HG03064 (cell line): Measurements from ENCODE around the gene RNU2-1.
"Not testable (repeated sequence)": the region's sequence is repeated elsewhere in the genome, so short reads cannot be mapped to it uniquely, and the experiment has no call there.

Experiments used
- ATAC-seq: cut with Tn5 transposase; IDR thresholded peaks from one replicate; pipeline ENCODE4 v1.9.1; 2021; ENCODE audit warnings: low read depth; ENCODE audit not compliant: unreplicated experiment

Gene RNU2-1

GRCh38 chr17:43216762-43217613, 16.8 kb downstream of the RNU2-1 start:
- no peak for ATAC-seq

- ATAC-seq: no peak
Measured at GRCh38 chr17:43216369-43216761, 17.4 kb downstream of the RNU2-1 start.

GRCh38 chr17:43215341-43215740, 18.4 kb downstream of the RNU2-1 start:
- no peak for ATAC-seq

GRCh38 chr17:43213545-43213944, 20.2 kb downstream of the RNU2-1 start:
- ATAC-seq: no peak

- no peak for ATAC-seq
Measured at GRCh38 chr17:43212641-43213490, 20.9 kb downstream of the RNU2-1 start.

- ATAC-seq: peak; percentile 53
Measured at GRCh38 chr17:43211480-43212402, 22.0 kb downstream of the RNU2-1 start, which contains the start of gene TMEM106A. TSS of gene TMEM106A (plus strand) at chr17:43211875. CDS start at chr17:43213042, 1,167 bp downstream.

- ATAC-seq: no peak
Measured at GRCh38 chr17:43211123-43211479, 22.7 kb downstream of the RNU2-1 start.

GRCh38 chr17:43210576-43210975, 23.2 kb downstream of the RNU2-1 start:
- ATAC-seq: no peak

- ATAC-seq: not testable (repeated sequence)
Measured at GRCh38 chr17:43203013-43203412, 30.8 kb downstream of the RNU2-1 start.

- no peak for ATAC-seq
Measured at GRCh38 chr17:43200127-43200526, 33.6 kb downstream of the RNU2-1 start.

GRCh38 chr17:43199633-43200032, 34.1 kb downstream of the RNU2-1 start:
- ATAC-seq: no peak

- no peak for ATAC-seq
Measured at GRCh38 chr17:43193251-43193650, 40.5 kb downstream of the RNU2-1 start.

GRCh38 chr17:43186656-43187055, 47.1 kb downstream of the RNU2-1 start:
- not testable (repeated sequence) for ATAC-seq

GRCh38 chr17:43183921-43184320, 49.9 kb downstream of the RNU2-1 start:
- ATAC-seq: no peak
